Stimulated activated CD4-positive, alpha-beta T cell treated with anti-CD3 and anti-CD28 coated beads, TNF-alpha, amount 100 ng/mL, for 24 hours (primary cell): ENCODE data around the gene ROBO1.
"Not testable (repeated sequence)": the region's sequence is repeated elsewhere in the genome, so short reads cannot be mapped to it uniquely, and the experiment has no call there.

Source experiments
- DNase-seq, 3 experiments: peaks; one replicate each; pipeline ENCODE4 v3.0.0-alpha.2; 2020; ENCODE audit warnings: low read depth in 3 of 3

ROBO1 gene

GRCh38 chr3:78801926-78802561, 965.8 kb downstream of the ROBO1 start:
- no peak for DNase-seq

DNA sequence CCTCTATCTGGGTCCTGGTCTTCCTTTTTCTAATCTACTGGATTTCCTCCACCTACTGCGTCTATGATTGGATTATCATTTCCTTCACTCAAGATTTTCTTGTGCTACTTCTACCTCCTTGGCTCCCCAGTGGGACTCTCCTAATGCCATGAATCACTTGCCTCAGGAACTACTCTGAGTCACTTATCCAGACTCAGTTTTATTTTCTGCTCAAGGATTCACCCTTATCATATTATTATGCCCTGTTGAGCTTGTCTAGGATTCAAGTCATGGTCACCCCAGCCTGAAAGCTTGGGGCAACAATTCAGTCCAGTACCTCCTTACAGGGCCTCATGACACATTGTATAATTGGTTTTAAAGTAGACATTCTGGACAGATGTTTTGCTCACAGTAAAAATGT, 968.1 kb downstream of the ROBO1 start:
- no peak for DNase-seq

GRCh38 chr3:78798266-78798832, 969.4 kb downstream of the ROBO1 start:
- DNase-seq = no peak

DNA sequence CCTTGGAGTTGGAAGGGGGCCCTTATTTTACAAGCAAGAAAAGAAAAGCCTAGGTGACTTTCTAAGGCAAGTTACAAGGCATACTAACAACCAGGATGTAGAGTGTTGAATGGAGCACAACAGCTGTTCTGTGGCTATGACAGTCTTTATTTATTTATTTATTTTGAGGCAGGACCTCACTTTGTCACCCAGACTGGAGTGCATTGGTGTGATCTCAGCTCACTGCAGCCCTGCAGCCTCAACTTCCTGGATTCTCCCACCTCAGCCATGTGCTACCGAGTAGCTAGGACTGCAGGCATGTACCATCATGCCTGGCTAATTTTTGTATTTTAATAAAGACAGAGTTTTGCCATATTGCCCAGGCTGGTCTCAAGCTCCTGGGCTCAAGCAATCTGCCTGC, 973.4 kb downstream of the ROBO1 start:
- DNase-seq = no peak

- DNase-seq = no peak
These were observed 975.1 kb downstream of the ROBO1 start for GRCh38 chr3:78792733-78793132.

DNA sequence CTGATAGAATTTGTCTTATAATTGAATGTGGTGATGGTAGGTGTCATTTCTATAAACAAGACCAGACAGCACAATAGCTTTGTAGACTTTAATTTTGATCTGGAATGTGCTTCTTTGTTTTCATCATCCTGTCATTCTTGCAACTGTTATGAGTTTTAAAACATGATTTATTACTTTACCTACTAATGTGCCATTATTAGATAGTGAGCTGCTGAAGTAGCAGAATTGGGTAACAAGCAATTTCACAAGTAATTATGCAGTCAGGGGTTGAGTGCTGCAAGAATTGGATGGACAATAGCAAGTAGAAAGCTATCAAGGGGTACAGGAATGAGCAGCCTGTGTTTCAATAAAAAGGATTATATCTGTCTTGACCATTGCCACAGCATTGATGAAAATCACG, 975.6 kb downstream of the ROBO1 start:
- DNase-seq = no peak

DNA sequence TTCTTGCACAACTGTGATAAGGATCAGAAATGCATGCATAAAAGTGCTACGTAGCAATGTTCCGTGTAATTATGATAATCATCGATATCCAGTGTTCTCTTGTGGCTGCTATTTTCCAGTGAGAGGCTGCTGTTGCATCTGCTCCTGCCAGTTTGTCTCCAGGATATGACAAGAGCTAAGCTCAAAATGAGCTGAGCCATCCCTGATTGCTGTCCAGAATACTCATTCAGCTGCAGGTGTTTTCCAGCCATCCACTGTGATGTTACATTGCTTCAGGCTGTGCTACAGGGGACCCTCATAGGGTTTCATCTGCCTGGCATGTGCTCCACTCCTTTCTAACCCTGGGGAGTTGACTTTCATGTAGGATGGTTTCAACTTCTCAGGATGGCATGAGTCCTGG, 976.0 kb downstream of the ROBO1 start:
- no peak for DNase-seq

DNA sequence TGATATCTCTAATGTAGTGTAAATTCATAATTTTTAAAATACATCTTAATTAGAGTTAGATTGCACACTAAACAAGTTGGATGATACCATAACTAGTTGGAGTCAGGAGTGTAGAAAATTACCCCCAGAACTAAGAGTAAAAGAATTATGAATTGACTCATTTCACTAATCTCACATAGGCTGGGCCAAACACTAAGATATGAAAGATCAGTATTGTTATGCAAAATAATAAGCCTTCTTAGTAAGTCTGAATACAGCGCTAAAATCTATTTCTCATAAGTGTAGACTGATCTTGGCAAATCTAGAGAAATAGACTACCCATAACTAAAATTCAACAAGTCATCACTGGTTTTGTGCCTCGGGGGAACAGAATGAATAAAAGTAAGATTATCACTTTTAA, 979.0 kb downstream of the ROBO1 start:
- no peak for DNase-seq

GRCh38 chr3:78785004-78785403, 982.8 kb downstream of the ROBO1 start:
- DNase-seq = no peak

GRCh38 chr3:78781351-78781750, 986.4 kb downstream of the ROBO1 start:
- no peak for DNase-seq

DNA sequence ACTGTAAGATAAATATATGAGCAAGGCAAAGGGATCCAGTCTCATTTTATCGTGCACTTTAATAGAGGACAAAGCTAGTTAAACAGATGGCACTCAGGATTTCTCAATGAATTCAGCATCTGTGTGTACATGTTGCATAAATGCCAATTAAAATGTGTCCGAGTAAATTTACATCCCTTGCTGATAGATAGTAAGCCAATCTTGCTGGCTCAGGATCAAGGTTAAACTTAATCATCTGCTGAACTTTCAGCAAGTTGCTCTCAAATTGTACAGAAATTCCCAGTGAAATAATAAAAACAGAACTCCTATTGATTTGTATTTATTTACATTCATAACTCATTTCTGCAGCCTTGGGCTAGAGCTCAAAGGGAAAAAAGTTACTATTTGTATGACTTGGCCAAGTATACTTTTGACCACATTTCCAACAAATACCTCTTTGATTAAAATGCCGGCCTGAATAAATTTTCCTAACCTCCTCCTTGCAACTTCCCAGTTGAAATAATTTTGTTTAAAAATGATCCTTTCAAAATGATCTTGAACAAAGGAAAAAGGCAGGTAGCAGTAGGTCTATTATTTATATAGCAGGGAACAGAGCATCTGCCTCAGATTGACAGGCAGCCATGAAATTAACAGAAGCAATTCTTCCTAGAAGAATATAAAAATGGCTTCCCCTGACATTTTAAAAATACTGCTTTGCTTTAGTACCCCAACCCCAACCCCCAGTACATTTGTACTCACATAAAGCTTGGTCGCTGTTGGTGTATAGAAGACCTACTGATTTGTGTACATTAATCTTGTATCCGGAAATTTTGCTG, 1001.9 kb downstream of the ROBO1 start:
- DNase-seq = no peak

- no peak for DNase-seq
These were observed 1003.2 kb downstream of the ROBO1 start for GRCh38 chr3:78764634-78765033.

- no peak for DNase-seq
These were observed 1005.7 kb downstream of the ROBO1 start for GRCh38 chr3:78762121-78762520.

DNA sequence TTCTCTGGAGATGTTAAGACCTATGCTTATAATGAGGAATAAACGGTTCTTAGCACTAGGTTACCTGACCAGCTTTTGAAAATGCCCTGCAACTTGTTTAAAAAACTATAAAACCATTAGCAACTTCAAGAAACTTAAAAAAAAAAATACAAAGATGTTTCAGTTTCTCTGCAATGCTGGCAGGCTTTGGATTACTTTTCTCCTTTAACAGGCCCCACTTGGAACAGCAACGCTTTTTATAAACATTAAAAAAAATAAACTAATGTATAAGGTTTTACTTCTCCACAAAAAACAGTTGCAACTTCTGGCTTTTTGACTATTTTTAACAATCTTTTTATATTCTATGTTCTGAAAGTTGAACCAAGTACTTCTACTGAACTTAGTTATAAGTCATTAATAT, 1006.7 kb downstream of the ROBO1 start:
- DNase-seq = no peak

DNA sequence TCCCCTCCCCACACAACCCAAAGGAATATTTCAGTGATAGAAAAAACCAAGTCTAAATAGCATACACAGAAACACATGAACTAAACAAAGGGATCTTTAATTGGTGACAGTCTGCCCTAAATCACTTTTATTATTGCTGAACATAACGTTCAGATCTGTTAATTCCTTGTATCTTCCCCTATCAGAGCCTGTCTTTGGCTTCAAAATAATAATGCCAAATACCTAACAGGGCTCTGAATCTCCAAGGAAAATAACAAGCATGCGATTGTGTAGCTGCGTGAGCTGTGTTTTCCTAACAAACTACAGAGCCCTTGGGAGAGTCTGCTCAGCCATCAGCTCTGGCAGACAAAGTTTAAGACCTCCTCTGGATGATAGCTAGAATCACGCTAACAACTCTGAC, 1010.1 kb downstream of the ROBO1 start:
- no peak for DNase-seq

- DNase-seq = no peak
These were observed 1013.6 kb downstream of the ROBO1 start for GRCh38 chr3:78754066-78754743.

GRCh38 chr3:78751266-78751665, 1016.5 kb downstream of the ROBO1 start:
- no peak for DNase-seq

DNA sequence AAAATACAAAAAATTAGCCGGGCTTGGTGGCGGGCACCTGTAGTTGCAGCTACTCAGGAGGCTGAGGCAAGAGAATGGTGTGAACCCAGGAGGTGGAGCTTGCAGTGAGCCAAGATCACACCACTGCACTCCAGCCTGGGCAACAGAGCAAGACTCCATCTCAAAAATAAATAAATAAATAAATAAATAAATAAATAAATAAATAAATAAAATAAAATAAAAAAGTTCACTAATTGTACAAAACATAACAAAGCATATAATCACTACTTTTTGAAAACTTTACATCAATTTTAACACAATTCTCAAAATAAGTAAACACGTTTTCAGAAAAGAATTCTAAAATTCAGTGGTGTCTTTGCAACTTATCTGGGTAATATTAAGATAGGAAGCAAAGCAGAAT, 1017.5 kb downstream of the ROBO1 start:
- DNase-seq = not testable (repeated sequence)

GRCh38 chr3:78749056-78749455, 1018.7 kb downstream of the ROBO1 start:
- DNase-seq = no peak

GRCh38 chr3:78745847-78746246, 1022.0 kb downstream of the ROBO1 start:
- no peak for DNase-seq

GRCh38 chr3:78742491-78742890, 1025.3 kb downstream of the ROBO1 start:
- no peak for DNase-seq

DNA sequence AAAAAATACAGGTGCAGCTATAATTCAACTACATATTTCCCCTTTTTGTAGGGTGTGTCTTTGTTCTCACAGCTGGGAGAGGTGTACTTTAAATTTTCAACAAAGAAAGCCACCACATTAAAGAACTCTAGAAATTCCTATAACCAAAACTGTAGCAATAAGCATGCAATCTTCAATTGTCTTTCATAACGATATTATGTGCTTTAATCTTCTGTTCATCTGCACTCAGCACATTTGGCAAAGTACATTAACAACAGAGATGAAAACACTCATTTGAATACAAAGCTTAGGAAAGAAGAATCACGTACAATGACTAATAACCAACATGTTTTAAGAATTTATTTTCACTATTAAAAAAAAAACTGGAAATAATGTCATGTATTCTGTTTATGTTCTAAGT, 1025.8 kb downstream of the ROBO1 start:
- DNase-seq = no peak
